K562 (cell line): ENCODE results near the gene PTGES3. TPM values are rescaled to one million over a fixed set of nuclear protein-coding genes. Genes with fewer than 3 reads are reported as not detected.

Experiments used
- BHLHE40 ChIP-seq: IDR thresholded peaks from 2 replicates; pipeline ENCODE4 v1.6.1; 2011; ENCODE audit warnings: low read length, improper control_type of control experiment
- BRD4 ChIP-seq: fragments of 200-600 bp; sonication (generic); IDR thresholded peaks from 2 replicates; pipeline ENCODE4 v1.6.1; 2017; ENCODE audit warnings: inconsistent platforms
- C11orf30 ChIP-seq: fragments of 450-650 bp; IDR thresholded peaks from 2 replicates; pipeline ENCODE4 v1.6.1; 2016; ENCODE audit warnings: low read depth, mild to moderate bottlenecking
- COPS2 ChIP-seq: fragments of 450-650 bp; conservative IDR thresholded peaks from 2 replicates; pipeline ENCODE4 v1.6.1; 2016; ENCODE audit warnings: mild to moderate bottlenecking, moderate library complexity
- CREB5 ChIP-seq: fragments of 250-450 bp; sonication (Bioruptor Pico); IDR thresholded peaks from 2 replicates; pipeline ENCODE4 v1.5.0; 2020; ENCODE audit warnings: mild to moderate bottlenecking
- ELF1 ChIP-seq: fragments of 200-800 bp; sonication (Bioruptor generic); IDR thresholded peaks from 2 replicates; pipeline ENCODE4 v1.6.1; 2016; ENCODE audit warnings: missing genetic modification characterization, missing compliant biosample characterization
- ELF2 ChIP-seq: fragments of 250-450 bp; sonication (Bioruptor Pico); IDR thresholded peaks from 2 replicates; pipeline ENCODE4 v1.5.0; 2021; ENCODE audit warnings: mild to moderate bottlenecking
- ETS2 ChIP-seq: IDR thresholded peaks from 2 replicates; pipeline ENCODE4 v1.6.1; 2016; ENCODE audit warnings: borderline replicate concordance, missing genetic modification characterization, mild to moderate bottlenecking, moderate library complexity, missing compliant biosample characterization; ENCODE audit not compliant: poor library complexity, severe bottlenecking
- IRF2 ChIP-seq: sonication (generic); formaldehyde crosslinking; IDR thresholded peaks from 2 replicates; pipeline ENCODE4 v1.8.1; 2022; ENCODE audit warnings: mild to moderate bottlenecking, missing genetic modification reagents
- KLF16 ChIP-seq: IDR thresholded peaks from 2 replicates; pipeline ENCODE4 v1.6.1; 2016; ENCODE audit warnings: antibody characterized with exemption
- L3MBTL2 ChIP-seq: fragments of 450-650 bp; IDR thresholded peaks from 2 replicates; pipeline ENCODE4 v1.6.1; 2016; ENCODE audit warnings: mild to moderate bottlenecking, moderate library complexity
- NFXL1 ChIP-seq: fragments of 450-650 bp; formaldehyde crosslinking; IDR thresholded peaks from 2 replicates; pipeline ENCODE4 v1.4.0; 2021; ENCODE audit warnings: mild to moderate bottlenecking
- POLR2B ChIP-seq: fragments of 450-650 bp; IDR thresholded peaks from 2 replicates; pipeline ENCODE4 v1.6.1; 2018; ENCODE audit warnings: low read depth; ENCODE audit not compliant: partially characterized antibody
- PYGO2 ChIP-seq: fragments of 450-650 bp; IDR thresholded peaks from 2 replicates; pipeline ENCODE4 v1.6.1; 2016; ENCODE audit warnings: mild to moderate bottlenecking, missing genetic modification characterization, moderate library complexity, missing compliant biosample characterization
- RBM25 ChIP-seq: fragments of 200-400 bp; formaldehyde crosslinking; IDR thresholded peaks from 2 replicates; pipeline ENCODE4 v1.6.1; 2018; ENCODE audit warnings: low read length, low read depth, moderate library complexity; ENCODE audit not compliant: severe bottlenecking
- SLC30A9 ChIP-seq: fragments of 250-450 bp; sonication (Bioruptor Pico); IDR thresholded peaks from 2 replicates; pipeline ENCODE4 v1.8.0; 2022; ENCODE audit warnings: mild to moderate bottlenecking, moderate library complexity
- ZBTB2 ChIP-seq: fragments of 450-650 bp; IDR thresholded peaks from 2 replicates; pipeline ENCODE4 v1.6.1; 2016; ENCODE audit warnings: antibody characterized with exemption
- ZNF212 ChIP-seq: fragments of 450-650 bp; formaldehyde crosslinking; IDR thresholded peaks from 2 replicates; pipeline ENCODE4 v1.4.0; 2020; ENCODE audit warnings: mild to moderate bottlenecking
- ZNF277 ChIP-seq: fragments of 250-450 bp; sonication (Bioruptor Pico); IDR thresholded peaks from 2 replicates; pipeline ENCODE4 v1.8.0; 2022; ENCODE audit warnings: inconsistent platforms, mild to moderate bottlenecking, moderate library complexity, borderline replicate concordance
- ZNF77 ChIP-seq: fragments of 250-450 bp; sonication (Bioruptor Pico); IDR thresholded peaks from 2 replicates; pipeline ENCODE4 v1.5.0; 2020
- polyA plus RNA-seq, 8 experiments: library from polyadenylated mRNA; depleted of rRNA in 4 of 8; stranded (reverse) in 5 of 8; unstranded in 3 of 8; fragments of >200 nt; fragmentation: Nextera tagmentation in 2 of 8; fragmentation: Illumina TruSeq in 1 of 8; extraction: Ambion mirVana in 2 of 8; extraction: Trizol in 1 of 8; gene quantifications; 2 replicates each; pipeline versions ENCODE4 v1.2.1 to v1.2.3, GENCODE V29; 2011 to 2014; ENCODE audit warnings: inconsistent platforms in 1 of 8, missing spikeins in 1 of 8
- total RNA-seq, 7 experiments: library from RNA; depleted of rRNA in 6 of 7; stranded (reverse); fragments of >200 nt in 6 of 7; fragmentation: Illumina TruSeq in 2 of 7; extraction: Trizol in 2 of 7; gene quantifications; 2 replicates each; pipeline versions ENCODE4 v1.2.1 to v1.2.3, GENCODE V29; 2011 to 2021; ENCODE audit warnings: low replicate concordance in 1 of 7
- TF ChIP-seq, protein P1 (sequence below): sonication (generic); formaldehyde crosslinking; IDR thresholded peaks from 2 replicates; pipeline ENCODE4 v1.8.0; 2022; ENCODE audit warnings: mild to moderate bottlenecking, missing genetic modification reagents
- TF ChIP-seq, protein P2 (sequence below): fragments of 450-650 bp; IDR thresholded peaks from 2 replicates; pipeline ENCODE4 v1.6.1; 2017; ENCODE audit warnings: antibody characterized with exemption

Gene PTGES3
- total and polyA plus RNA-seq, 9 of the 15 experiments (the other 6 are each of a cell fraction or from before 2014, with no cell fraction given), result 163 to 501 (median 213) TPM

GRCh38 chr12:56634837-56635791, 53.0 kb downstream of the PTGES3 start (continued):
- TF ChIP-seq ZBTB2 (peak; percentile 24; the same call in 1 of the 2 replicates), ZNF77 (CRISPR knock-in tag) (no peak), L3MBTL2 (no peak; the same call in none of the 2 replicates), KLF16 (0 out of 2 replicates have a peak, but pooled peaks have one; percentile 18), ZNF277 (CRISPR knock-in tag) (no peak), NFXL1 (CRISPR knock-in tag) (no peak), PYGO2 (tag) (no peak), POLR2B (no peak), ETS2 (no peak), ELF1 (no peak), ELF2 (CRISPR knock-in tag) (no peak), BHLHE40 (peak; percentile 41), RBM25 (no peak), IRF2 (CRISPR knock-in tag) (no peak), ZNF212 (no peak), CREB5 (CRISPR knock-in tag) (no peak), SLC30A9 (CRISPR knock-in tag) (no peak), BRD4 (no peak), COPS2 (no peak), C11orf30 (no peak)
- TF ChIP-seq, protein P1, sequence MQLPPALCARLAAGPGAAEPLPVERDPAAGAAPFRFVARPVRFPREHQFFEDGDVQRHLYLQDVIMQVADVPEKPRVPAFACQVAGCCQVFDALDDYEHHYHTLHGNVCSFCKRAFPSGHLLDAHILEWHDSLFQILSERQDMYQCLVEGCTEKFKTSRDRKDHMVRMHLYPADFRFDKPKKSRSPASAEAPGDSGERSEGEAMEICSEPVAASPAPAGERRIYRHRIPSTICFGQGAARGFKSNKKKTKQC, result no peak
- TF ChIP-seq, protein P2, sequence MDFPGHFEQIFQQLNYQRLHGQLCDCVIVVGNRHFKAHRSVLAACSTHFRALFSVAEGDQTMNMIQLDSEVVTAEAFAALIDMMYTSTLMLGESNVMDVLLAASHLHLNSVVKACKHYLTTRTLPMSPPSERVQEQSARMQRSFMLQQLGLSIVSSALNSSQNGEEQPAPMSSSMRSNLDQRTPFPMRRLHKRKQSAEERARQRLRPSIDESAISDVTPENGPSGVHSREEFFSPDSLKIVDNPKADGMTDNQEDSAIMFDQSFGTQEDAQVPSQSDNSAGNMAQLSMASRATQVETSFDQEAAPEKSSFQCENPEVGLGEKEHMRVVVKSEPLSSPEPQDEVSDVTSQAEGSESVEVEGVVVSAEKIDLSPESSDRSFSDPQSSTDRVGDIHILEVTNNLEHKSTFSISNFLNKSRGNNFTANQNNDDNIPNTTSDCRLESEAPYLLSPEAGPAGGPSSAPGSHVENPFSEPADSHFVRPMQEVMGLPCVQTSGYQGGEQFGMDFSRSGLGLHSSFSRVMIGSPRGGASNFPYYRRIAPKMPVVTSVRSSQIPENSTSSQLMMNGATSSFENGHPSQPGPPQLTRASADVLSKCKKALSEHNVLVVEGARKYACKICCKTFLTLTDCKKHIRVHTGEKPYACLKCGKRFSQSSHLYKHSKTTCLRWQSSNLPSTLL, result peak; percentile 85; the same call in 1 of the 2 replicates
